ENCODE data around the gene ATG4B. TPM values are rescaled to one million over a fixed set of nuclear protein-coding genes. Genes with fewer than 3 reads are reported as not detected.
"Not testable (repeated sequence)": the region's sequence is repeated elsewhere in the genome, so short reads cannot be mapped to it uniquely, and the experiment has no call there.

Gene ATG4B
- total RNA-seq, 1 donor from 2014 or later = 84.4 TPM

- no peak for DNase-seq (ENCODE audit: extremely low read depth, low read depth, low spot score)
Measured at GRCh38 chr2:241660593-241661213, 23.2 kb downstream of the ATG4B start.

GRCh38 chr2:241662731-241663130 lies 25.2 kb downstream of the ATG4B start:
- DNase-seq (ENCODE audit: extremely low read depth, low read depth, low spot score) = not testable (repeated sequence)

GRCh38 chr2:241665731-241666440 lies 28.4 kb downstream of the ATG4B start:
- DNase-seq (ENCODE audit: extremely low read depth, low read depth, low spot score) = no peak

- DNase-seq (ENCODE audit: extremely low read depth, low read depth, low spot score) = peak; percentile 39
Measured at GRCh38 chr2:241666627-241667400, 29.3 kb downstream of the ATG4B start.

- no peak for DNase-seq (ENCODE audit: extremely low read depth, low read depth, low spot score)
Measured at GRCh38 chr2:241668354-241668753, 30.9 kb downstream of the ATG4B start.

GRCh38 chr2:241668839-241669238 lies 31.3 kb downstream of the ATG4B start:
- DNase-seq (ENCODE audit: extremely low read depth, low read depth, low spot score) = no peak

GRCh38 chr2:241670333-241671110 lies 33.0 kb downstream of the ATG4B start:
- no peak for DNase-seq (ENCODE audit: extremely low read depth, low read depth, low spot score)

- no peak for DNase-seq (ENCODE audit: extremely low read depth, low read depth, low spot score)
Measured at GRCh38 chr2:241671457-241672240, 34.2 kb downstream of the ATG4B start.

GRCh38 chr2:241672243-241673188 lies 35.0 kb downstream of the ATG4B start:
- DNase-seq (ENCODE audit: extremely low read depth, low read depth, low spot score) = no peak

GRCh38 chr2:241673189-241673663 lies 35.7 kb downstream of the ATG4B start:
- no peak for DNase-seq (ENCODE audit: extremely low read depth, low read depth, low spot score)

GRCh38 chr2:241673797-241674725 lies 36.6 kb downstream of the ATG4B start:
- no peak for DNase-seq (ENCODE audit: extremely low read depth, low read depth, low spot score)

- DNase-seq (ENCODE audit: extremely low read depth, low read depth, low spot score) = no peak
Measured at GRCh38 chr2:241675885-241676284, 38.4 kb downstream of the ATG4B start.

- no peak for DNase-seq (ENCODE audit: extremely low read depth, low read depth, low spot score)
Measured at GRCh38 chr2:241676665-241677064, 39.2 kb downstream of the ATG4B start.

GRCh38 chr2:241677392-241677791 lies 39.9 kb downstream of the ATG4B start:
- no peak for DNase-seq (ENCODE audit: extremely low read depth, low read depth, low spot score)

GRCh38 chr2:241678307-241678706 lies 40.8 kb downstream of the ATG4B start:
- no peak for DNase-seq (ENCODE audit: extremely low read depth, low read depth, low spot score)

GRCh38 chr2:241678784-241679540 lies 41.5 kb downstream of the ATG4B start:
- no peak for DNase-seq (ENCODE audit: extremely low read depth, low read depth, low spot score)

- no peak for DNase-seq (ENCODE audit: extremely low read depth, low read depth, low spot score)
Measured at GRCh38 chr2:241680044-241680443, 42.6 kb downstream of the ATG4B start.
